ENCODE data around the gene ARVCF.
A peak's percentile ranks its signal among the peaks of the same experiment; 100 is the strongest.
"Not testable (repeated sequence)": the region's sequence is repeated elsewhere in the genome, so short reads cannot be mapped to it uniquely, and the experiment has no call there.

ARVCF gene

GRCh38 chr22:19940536-19941364 is 75.9 kb downstream of the ARVCF start:
- H3K4me3 ChIP-seq (ENCODE audit: low read depth, low read length), result peak overlapping the region; percentile 64
- TF ChIP-seq, protein P1, sequence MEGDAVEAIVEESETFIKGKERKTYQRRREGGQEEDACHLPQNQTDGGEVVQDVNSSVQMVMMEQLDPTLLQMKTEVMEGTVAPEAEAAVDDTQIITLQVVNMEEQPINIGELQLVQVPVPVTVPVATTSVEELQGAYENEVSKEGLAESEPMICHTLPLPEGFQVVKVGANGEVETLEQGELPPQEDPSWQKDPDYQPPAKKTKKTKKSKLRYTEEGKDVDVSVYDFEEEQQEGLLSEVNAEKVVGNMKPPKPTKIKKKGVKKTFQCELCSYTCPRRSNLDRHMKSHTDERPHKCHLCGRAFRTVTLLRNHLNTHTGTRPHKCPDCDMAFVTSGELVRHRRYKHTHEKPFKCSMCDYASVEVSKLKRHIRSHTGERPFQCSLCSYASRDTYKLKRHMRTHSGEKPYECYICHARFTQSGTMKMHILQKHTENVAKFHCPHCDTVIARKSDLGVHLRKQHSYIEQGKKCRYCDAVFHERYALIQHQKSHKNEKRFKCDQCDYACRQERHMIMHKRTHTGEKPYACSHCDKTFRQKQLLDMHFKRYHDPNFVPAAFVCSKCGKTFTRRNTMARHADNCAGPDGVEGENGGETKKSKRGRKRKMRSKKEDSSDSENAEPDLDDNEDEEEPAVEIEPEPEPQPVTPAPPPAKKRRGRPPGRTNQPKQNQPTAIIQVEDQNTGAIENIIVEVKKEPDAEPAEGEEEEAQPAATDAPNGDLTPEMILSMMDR (IDR thresholded peaks at IDR 0.05; ENCODE audit: low read depth, low read length), result no peak

DNA sequence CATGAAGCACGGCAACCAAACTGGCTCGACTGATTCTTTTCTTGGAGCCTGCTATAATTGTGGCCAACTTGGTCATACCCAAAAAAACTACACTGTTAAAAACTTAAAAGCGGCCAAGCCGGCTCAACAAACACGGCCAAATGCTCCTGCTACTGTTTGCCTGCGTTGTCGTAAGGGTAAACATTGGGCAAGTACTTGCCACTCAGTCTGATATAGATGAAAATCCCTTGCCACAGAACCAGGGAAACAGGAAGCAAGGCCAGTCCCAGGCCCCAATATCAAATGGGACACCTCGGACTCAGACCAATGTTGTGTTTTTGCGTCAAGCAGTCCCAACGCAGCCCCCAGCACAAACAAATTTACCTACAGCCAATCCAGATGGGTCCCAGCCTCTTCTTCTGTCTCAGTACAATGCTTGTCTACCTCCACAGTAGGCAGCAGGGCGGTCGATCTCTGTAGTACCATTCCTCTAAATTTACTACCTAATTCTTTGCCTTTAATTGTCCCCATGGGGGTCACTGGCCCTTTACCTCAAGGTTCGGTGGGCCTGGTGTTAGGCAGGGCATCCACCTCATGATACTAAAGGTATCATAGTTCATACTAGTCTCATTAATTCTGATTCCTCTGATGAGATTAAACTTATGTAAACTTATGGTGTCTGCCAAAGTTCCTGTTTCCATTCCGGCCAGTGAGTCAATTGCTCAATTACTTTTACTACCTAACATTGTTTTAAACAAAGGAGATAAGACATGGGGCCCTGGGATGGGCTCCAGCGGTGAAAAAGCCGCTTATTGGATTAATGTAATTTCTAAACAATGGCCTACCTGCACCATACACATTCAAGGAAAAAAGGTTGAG is 78.8 kb downstream of the ARVCF start:
- no peak overlapping the region for H3K4me3 ChIP-seq (ENCODE audit: low read depth, low read length)
- TF ChIP-seq, protein P1 (IDR thresholded peaks at IDR 0.05; ENCODE audit: low read depth, low read length), result no peak

GRCh38 chr22:19936513-19936912 is 80.1 kb downstream of the ARVCF start:
- no peak overlapping the region for H3K4me3 ChIP-seq (ENCODE audit: low read depth, low read length)
- TF ChIP-seq, protein P1 (IDR thresholded peaks at IDR 0.05; ENCODE audit: low read depth, low read length), result no peak

DNA sequence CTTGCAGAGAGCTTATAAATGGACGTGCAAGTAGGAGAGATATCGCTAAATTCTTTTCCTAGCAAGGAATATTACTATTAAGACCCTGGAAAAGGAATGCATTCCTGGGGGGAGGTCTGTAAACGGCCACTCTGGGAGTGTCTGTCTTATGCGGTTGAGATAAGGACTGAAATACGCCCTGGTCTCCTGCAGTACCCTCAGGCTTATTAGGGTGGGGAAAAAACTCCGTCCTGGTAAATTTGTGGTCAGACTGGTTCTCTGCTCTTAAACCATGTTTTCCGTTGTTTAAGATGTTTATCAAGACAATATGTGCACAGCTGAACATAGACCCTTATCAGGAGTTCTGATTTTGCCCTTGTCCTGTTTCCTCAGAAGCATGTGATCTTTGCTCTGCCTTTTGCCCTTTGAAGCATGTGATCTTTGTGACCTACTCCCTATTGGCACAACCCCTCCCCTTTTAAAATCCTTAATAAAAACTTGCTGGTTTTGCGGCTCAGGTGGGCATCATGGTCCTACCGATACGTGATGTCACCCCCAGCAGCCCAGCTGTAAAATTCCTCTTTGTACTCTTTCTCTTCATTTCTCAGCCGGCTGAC is 81.4 kb downstream of the ARVCF start:
- not testable (repeated sequence) for H3K4me3 ChIP-seq (ENCODE audit: low read depth, low read length)

DNA sequence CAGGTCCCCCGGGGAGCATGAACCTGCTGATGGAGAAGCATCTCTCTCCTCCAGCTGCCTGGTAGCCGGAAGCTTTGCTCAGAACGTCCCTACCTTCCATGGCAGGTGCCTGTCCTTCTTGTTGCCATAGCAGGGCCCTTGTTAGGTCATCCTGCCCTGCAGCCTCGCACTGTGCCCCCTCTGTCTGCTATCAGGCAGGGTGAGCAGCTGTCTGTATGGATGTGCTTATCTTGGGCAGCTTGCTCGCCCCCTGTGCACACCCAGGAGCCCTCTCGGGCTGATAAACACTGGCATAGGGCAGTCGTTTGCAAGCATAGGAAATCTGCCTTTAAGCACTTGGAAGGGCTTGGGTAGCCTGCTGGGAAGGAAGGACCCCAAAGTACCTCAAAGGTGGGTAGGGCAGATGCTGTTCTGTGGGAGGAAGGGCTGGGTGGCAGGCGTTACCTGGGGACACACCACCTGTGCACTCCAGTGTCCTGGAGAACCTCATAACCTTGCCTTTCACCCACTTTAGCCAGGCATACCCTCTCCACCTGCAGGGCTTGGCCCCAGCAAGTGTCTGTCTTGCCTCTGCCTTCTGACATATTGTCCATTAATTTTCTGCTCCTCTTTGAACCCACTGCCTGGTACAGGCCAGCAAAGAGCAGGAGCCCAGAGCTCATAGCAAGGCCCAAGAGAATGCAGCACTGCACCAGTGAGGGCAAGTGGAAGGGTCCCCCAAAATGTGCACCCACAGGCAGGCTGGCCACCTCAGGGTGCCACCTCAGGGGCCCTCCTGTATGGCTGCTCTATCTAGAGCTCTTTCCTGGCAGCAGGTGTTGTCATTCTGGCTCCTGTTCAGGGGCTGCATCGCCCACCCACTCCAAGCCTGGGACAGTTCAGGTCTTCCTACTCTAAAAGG is 83.0 kb downstream of the ARVCF start:
- TF ChIP-seq, protein P1 (IDR thresholded peaks at IDR 0.05; ENCODE audit: low read depth, low read length), result no peak
- H3K4me3 ChIP-seq (ENCODE audit: low read depth, low read length), result no peak overlapping the region

GRCh38 chr22:19932367-19933206 is 84.0 kb downstream of the ARVCF start:
- no peak overlapping the region for H3K4me3 ChIP-seq (ENCODE audit: low read depth, low read length)
- TF ChIP-seq, protein P1 (IDR thresholded peaks at IDR 0.05; ENCODE audit: low read depth, low read length), result no peak
